Stimulated activated CD8-positive, alpha-beta memory T cell treated with anti-CD3 and anti-CD28 coated beads, Interleukin-15, amount 100 ng/mL, for 48 hours (primary cell): ENCODE measurements around the gene GSS.

Experiments used
- DNase-seq, 2 donors: peaks; one replicate each; pipeline ENCODE4 v3.0.0-alpha.2; 2020; ENCODE audit warnings: low read depth in 2 of 2

The GSS gene

GRCh38 chr20:34978092-34978744, 22.6 kb upstream of the GSS start:
- DNase-seq: no peak

- no peak for DNase-seq
Observed at GRCh38 chr20:34977365-34978091, 21.9 kb upstream of the GSS start.

- no peak for DNase-seq
Observed at GRCh38 chr20:34976286-34976685, 20.7 kb upstream of the GSS start.

GRCh38 chr20:34974246-34974645, 18.6 kb upstream of the GSS start:
- no peak for DNase-seq

DNA sequence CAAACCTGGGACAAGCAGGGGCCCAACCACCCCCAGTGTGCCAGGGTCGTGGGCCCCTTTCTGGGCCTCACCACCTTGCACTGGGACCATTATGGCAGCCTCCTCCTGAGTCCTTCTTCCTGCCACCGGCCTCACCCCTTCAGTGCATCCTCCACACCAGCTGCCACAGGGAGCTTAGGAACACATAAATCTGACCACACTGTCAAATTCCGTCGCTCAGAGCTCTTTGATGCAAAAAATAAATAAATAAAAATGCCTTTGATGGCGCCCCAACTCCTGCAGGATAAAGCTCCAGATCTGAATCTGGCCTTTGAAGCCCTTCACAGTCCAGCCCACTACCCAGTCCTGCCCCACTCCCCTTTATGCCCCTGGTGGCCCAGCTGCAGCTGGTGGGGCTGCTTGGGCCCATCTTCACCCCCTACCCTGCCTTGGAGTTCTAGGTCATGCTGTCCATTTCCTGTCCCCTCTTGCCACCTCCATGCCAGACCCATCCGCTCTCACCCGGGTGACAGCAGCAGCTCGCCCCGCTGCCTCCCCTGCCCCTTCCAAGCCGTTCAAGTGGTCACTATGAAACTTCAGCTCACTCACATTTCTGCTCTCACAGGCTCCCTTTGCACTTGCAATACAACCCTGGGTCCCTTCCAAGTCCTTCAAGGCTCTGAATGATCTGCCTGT, 16.1 kb upstream of the GSS start:
- DNase-seq: no peak

DNA sequence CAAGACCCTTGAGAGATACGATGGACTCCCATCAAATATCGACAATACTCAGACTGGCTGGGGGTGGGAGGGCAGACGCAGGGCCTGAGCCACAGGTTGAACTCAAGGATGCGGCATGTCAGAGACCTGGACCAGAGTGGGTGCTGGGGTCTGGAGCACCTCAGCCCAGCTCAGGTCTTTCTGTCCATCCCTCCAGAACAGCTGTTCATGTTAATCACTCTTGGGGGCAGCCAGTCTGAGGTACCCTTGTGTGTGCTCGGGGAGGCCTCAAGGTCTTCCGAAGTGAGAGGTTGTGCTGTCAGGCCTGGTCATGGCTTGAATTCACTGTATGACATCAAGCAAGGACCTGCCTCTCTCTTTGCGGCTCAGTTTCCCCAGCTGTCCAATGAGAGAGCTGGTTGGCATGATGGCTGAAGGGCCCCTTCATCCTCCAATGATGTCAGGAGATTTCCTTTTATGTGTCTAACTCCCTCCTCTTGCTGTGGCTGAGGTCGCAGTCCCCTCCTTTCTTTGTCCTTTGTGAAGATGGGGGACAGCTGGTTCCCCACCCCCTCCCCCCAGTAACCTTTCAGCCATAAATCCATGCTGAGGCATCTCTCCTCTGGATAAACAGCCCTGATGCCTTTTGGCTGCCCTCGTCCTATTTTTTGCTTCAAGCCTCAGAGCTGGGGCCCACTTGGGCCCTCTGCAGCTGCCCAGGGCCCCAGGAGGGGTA, 15.4 kb upstream of the GSS start:
- no peak for DNase-seq

- DNase-seq: no peak
Observed at GRCh38 chr20:34970193-34970840, 14.7 kb upstream of the GSS start.

DNA sequence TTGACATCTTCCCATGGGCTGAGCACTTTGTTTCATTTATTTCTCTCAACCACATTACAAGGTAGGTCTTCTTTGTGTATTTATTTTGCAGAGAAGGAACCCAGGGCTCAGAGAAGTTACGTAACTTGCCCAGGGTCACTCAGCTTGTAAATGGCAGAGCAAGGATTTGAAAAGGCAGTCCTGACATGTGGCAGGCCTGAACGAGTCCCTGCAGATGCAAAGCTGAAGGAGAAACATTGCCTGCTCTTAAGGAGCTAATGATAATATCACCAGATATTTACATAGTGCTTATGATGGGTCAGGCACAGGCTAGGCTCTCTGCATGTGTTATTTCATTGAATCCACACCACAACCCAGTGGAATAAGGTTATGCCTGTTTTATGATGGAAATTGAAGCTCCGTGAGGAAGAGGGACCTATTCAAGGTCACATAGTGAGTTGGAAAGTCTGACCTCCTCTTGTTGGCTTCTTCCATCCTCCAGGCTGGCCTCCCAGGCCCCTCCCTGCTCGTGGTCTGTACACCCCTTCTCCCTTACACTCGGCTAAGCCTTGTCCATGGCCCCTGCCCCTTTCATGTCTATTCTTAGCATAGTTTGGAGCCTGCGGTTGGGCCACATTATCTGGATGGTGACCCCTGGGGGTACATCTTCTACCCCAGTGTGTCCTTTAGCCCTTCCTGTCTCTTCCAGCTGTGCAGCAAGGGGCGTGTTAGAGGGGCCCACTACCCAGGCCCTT, 12.6 kb upstream of the GSS start:
- no peak for DNase-seq

DNA sequence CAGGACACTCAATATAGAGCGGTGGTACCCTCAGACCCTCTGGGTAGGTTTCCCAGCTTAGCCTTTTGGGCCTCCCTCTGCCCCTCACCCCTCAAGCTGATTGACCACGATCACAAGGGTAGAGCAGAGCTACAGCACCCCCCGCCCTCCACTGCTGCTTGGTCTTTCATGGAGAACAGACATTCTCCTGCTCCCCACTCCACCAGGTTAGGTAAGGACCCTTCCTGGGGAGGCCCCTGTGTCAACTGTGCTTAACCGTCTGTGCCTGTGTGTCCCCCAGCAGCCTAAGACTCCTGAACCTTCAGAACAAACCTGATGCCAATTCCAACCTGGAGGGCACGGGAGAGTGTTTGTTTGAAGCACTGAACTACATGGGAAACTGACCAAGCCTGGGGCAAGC, 11.8 kb upstream of the GSS start:
- no peak for DNase-seq

GRCh38 chr20:34965051-34965450, 9.4 kb upstream of the GSS start:
- no peak for DNase-seq

DNA sequence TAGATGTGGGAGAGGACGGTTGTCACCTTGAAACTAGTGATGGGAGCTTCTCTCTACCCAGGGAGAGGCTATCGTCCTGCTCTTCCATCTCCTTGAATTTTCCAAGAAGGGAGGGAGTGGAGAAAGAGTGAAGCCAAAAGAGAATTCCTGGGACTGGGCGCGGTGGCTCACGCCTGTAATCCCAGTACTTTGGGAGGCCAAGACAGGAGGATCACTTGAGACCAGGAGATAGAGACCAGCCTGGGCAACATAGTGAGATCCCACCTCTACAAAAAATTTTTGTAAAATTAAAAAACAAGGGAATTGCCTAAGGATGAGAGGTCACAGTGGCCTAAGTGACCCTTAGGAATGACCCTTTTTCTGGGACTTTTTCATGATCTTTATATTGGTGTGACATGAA, 8.9 kb upstream of the GSS start:
- DNase-seq: no peak

DNA sequence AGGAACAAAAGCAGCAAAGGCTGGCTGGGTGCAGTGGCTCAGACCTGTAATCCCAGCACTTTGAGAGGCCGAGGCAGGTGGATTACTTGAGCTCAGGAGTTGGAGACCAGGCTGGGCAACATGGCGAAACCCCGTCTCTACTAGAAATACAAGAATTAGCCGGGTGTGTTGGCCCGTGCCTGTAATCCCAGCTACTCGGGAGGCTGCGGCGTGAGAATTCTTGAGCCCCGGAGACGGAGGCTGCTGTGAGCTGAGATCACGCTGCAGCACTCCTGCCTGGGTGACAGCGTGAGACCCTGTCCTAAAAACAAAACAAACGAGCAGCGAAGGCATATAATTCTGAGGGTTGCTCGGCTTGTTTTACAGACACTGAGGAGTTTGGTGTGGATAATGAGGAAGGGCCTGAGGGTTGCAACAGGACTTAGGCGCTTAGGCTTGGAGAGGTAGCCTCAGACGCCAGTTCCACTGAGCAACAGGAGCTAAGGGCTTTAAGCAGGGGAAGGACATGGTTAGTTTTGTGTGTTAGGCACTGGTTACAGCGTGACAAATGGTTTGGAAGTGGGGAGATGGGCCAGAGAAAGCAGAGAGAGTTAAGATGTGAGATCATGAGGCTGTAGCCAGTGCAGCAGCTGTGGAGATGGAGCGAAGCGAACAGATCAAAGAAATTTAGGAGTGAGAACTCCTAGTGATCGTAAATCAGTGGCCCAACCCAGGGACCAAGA, 1.3 kb upstream of the GSS start:
- no peak for DNase-seq

- DNase-seq: no peak
Observed at GRCh38 chr20:34956041-34956458, 444 bp upstream of the GSS start.

- DNase-seq: no peak
Observed at GRCh38 chr20:34954904-34955230, 739 bp downstream of the GSS start.

DNA sequence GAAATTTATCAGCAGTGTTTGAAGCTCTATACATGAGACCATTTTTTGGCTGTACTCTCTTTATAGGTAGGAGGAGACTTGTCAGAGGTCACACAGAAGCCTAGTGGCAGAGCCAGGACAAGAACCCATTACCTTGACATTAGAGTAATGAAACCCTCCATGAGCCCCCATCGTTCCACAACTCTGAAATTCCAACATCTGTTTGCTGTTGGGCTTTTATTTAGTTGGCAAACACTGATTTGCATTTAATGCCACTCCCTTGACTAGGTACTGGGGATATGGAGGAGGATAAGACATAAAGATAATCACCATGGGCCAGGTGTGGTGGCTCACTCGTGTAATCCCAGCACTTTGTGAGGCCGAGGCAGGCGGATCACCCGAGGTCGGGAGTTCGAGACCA, 1.6 kb downstream of the GSS start:
- DNase-seq: no peak

- no peak for DNase-seq
Observed at GRCh38 chr20:34952671-34953070, 2.9 kb downstream of the GSS start.

DNA sequence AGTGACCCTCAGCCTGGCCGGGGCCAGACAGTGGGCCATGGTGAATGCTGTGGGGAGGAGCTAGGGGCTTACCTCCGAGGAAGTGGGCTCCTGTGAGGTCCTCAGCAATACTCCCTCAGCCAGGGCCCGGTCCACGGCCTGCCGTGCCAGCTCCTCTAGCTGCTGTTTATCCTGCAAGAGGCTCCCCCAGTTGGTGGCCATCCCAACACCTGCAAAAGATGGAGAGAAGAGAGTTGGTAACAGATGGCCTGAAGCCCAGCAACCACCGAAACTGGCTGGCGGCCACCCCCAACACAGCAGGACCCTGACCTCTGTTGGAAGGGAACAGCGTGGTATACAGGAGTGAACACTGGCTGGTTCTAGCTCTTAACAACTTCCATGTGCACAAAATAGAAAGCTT, 4.0 kb downstream of the GSS start:
- DNase-seq: no peak

- DNase-seq: no peak
Observed at GRCh38 chr20:34951252-34951651, 4.4 kb downstream of the GSS start.

GRCh38 chr20:34949120-34949519, 6.5 kb downstream of the GSS start:
- no peak for DNase-seq

DNA sequence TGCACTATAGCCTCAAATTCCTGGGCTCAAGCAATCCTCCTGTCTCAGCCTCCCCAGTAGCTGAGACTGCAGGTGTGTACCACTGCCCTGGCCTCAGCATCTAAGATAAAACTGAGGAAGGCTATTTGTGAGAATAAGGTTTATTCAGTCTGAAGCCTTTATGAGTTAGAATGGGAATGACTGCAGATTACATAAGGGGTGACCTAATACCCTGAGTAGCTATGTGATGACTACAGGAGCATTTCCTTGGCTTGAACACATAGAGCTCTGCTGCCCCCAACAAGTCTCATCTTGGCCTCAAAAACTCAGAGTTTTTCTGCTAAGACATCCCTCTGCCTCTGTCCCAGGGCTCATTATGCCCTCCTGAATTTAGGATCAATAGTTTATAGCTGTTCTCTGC, 7.6 kb downstream of the GSS start:
- DNase-seq: no peak

DNA sequence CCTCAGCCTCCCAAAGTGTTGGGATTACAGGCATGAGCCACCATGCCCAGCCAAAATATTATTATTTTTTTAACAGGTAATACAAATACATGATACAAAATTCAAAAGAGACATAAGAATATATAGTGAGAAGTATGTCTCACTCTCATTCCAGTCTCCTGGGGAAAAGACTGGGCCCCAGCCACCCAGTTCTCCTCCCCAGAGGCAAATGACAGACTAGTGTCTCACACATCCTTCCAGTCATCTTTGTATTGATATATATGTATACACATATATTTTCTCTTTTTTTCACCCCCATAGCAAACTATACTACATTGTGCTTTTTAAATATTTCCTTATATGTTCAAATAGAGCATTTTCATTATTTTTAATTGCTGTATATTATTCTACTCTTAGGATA, 8.3 kb downstream of the GSS start:
- no peak for DNase-seq
